DOHH2 (cell line): Measurements from ENCODE around the gene PNMA6A.
"Not testable (repeated sequence)": the region's sequence is repeated elsewhere in the genome, so short reads cannot be mapped to it uniquely, and the experiment has no call there.

Experiments used
- CTCF ChIP-seq: fragments of 200-600 bp; sonication (generic); IDR thresholded peaks from one replicate; pipeline ENCODE4 v1.5.1; 2014; ENCODE audit warnings: antibody characterized with exemption, mild to moderate bottlenecking, low read depth, low read length; ENCODE audit not compliant: poor library complexity, severe bottlenecking
- EZH2phosphoT487 ChIP-seq: fragments of 200-600 bp; sonication (generic); IDR thresholded peaks from 2 replicates; pipeline ENCODE4 v1.6.1; 2017; ENCODE audit warnings: borderline replicate concordance, mild to moderate bottlenecking, antibody characterized with exemption, low read length, moderate library complexity, mixed read lengths

GRCh38 chrX:153073331-153073730, 1.1 kb downstream of the PNMA6A start:
- not testable (repeated sequence) for TF ChIP-seq CTCF, EZH2phosphoT487
